Testis (tissue), 3 donors: ENCODE results near the gene LYSMD1. TPM values are rescaled to one million over a fixed set of nuclear protein-coding genes. Genes with fewer than 3 reads are reported as not detected.

Source experiments
- DNase-seq: peaks from one replicate; pipeline ENCODE4 v3.0.0-alpha.2; 2019
- H3K27ac ChIP-seq, 2 donors: fragments of 200-600 bp; sonication (generic); one replicate each; pipeline ENCODE4 v1.5.1; 2019
- H3K27me3 ChIP-seq: fragments of 200-600 bp; sonication (generic); one replicate; pipeline ENCODE4 v1.5.1; 2019
- H3K36me3 ChIP-seq: fragments of 200-600 bp; sonication (generic); one replicate; pipeline ENCODE4 v1.5.1; 2017; ENCODE audit warnings: low read depth; ENCODE audit errors: missing control alignments
- H3K4me1 ChIP-seq: fragments of 200-600 bp; sonication (generic); one replicate; pipeline ENCODE4 v1.5.1; 2019
- H3K4me3 ChIP-seq, 2 donors: fragments of 200-600 bp; sonication (generic); one replicate each; pipeline ENCODE4 v1.5.1; 2017 to 2019
- H3K9me3 ChIP-seq: fragments of 200-600 bp; sonication (generic); one replicate; pipeline ENCODE4 v1.5.1; 2017
- POLR2A ChIP-seq: fragments of 450-650 bp; IDR thresholded peaks from one replicate; pipeline ENCODE4 v1.6.1; 2017; ENCODE audit warnings: antibody characterized with exemption, mild to moderate bottlenecking, moderate library complexity
- WGBS, 2 donors: methylation state at CpG; one replicate each; pipeline ENCODE4 v1.1.5; 2018; 5-methylcytosine and 5-hydroxymethylcytosine counted together
- intact Hi-C: fragments of 100-400 bp; cut with DNase I; formaldehyde crosslinking; loops from one replicate; pipeline ENCODE4 v1.15.1; 2023; ENCODE audit warnings: low total_unique reads
- polyA plus RNA-seq: library from polyadenylated mRNA; stranded (reverse); fragments of 350-450 nt; fragmentation: Illumina TruSeq; extraction: RNeasy Lipid Tissue Mini Kit (QIAGEN cat#74804); gene quantifications from one replicate; pipeline ENCODE4 v1.2.3, GENCODE V29; 2014; ENCODE audit warnings: low read depth, low replicate concordance; ENCODE audit not compliant: insufficient read depth
- total RNA-seq, 2 donors: library from RNA; depleted of rRNA; stranded (reverse); fragments of >200 nt; gene quantifications; one replicate each; pipeline ENCODE4 v1.2.3, GENCODE V29; 2016
- TF ChIP-seq, protein P1 (sequence below), 3 experiments: fragments of 450-650 bp in 2 of 3; fragments of 200-600 bp in 1 of 3; sonication (generic) in 1 of 3; IDR thresholded peaks; one replicate each; pipeline ENCODE4 v1.5.1; 2016 to 2019; ENCODE audit warnings: antibody characterized with exemption in 3 of 3, mild to moderate bottlenecking in 2 of 3, moderate library complexity in 1 of 3

LYSMD1 gene
- total and polyA plus RNA-seq, 3 donors from 2014 or later, result 9.5 to 17.0 (median 14.9) TPM

DNA sequence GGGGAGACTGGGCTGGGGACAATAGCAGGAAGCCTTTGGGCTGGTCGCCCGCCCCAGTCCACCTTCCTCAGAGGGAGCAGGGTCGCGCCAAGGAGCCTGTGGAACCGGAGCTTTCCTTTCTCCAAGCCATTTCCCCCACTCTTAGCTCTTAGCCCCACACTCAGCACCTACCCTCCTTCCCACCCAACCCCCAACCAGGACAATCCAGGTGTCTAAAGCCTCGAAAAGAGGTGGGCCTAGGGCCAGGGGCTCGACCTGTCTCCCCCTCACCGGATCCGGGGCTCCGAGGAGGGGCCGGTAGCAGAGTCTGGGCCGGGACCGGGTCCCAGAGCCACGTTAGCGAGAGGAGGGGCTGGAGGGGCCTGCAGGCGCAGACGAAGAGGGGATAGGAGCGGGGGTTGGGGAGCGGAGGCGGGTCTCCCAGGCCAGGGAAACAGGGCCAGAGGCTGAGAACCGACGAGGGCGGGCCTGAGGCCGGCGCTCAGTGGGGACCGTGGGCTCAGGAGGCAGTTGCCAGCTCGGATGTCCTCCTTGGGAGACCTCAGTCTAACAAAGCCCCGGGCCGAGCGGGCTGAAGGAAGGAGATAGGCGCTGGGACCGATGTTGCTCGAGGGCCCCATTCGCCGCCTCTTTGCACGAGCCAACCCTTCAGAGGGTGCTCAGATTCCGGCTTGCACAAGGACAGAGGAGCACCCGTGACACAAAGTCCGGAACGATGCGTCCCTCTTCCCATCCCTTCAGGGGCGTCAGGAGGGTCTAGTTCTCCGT, 20.2 kb downstream of the LYSMD1 start:
- intact Hi-C loops, result no loop called here
- no peaks in the 10 kb centered on the region for H3K36me3 ChIP-seq
- H3K9me3 ChIP-seq, result no peaks in the 10 kb centered on the region
- WGBS, 2 donors, result 4 to 5% methylated on average over 17 to 43 of the region's 43 CpGs
- peak overlapping the region; percentile 86 to 93 for H3K4me3 ChIP-seq
- no peaks in the 10 kb centered on the region for H3K27me3 ChIP-seq
- DNase-seq, result peak; percentile 31
- H3K4me1 ChIP-seq, result peaks cover 46% of the 10 kb centered on the region
- H3K27ac ChIP-seq, result peak overlapping the region; percentile 66 to 83
- TF ChIP-seq, protein P1, sequence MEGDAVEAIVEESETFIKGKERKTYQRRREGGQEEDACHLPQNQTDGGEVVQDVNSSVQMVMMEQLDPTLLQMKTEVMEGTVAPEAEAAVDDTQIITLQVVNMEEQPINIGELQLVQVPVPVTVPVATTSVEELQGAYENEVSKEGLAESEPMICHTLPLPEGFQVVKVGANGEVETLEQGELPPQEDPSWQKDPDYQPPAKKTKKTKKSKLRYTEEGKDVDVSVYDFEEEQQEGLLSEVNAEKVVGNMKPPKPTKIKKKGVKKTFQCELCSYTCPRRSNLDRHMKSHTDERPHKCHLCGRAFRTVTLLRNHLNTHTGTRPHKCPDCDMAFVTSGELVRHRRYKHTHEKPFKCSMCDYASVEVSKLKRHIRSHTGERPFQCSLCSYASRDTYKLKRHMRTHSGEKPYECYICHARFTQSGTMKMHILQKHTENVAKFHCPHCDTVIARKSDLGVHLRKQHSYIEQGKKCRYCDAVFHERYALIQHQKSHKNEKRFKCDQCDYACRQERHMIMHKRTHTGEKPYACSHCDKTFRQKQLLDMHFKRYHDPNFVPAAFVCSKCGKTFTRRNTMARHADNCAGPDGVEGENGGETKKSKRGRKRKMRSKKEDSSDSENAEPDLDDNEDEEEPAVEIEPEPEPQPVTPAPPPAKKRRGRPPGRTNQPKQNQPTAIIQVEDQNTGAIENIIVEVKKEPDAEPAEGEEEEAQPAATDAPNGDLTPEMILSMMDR (IDR thresholded peaks at IDR 0.05), result no peak
- no peak for TF ChIP-seq POLR2A

DNA sequence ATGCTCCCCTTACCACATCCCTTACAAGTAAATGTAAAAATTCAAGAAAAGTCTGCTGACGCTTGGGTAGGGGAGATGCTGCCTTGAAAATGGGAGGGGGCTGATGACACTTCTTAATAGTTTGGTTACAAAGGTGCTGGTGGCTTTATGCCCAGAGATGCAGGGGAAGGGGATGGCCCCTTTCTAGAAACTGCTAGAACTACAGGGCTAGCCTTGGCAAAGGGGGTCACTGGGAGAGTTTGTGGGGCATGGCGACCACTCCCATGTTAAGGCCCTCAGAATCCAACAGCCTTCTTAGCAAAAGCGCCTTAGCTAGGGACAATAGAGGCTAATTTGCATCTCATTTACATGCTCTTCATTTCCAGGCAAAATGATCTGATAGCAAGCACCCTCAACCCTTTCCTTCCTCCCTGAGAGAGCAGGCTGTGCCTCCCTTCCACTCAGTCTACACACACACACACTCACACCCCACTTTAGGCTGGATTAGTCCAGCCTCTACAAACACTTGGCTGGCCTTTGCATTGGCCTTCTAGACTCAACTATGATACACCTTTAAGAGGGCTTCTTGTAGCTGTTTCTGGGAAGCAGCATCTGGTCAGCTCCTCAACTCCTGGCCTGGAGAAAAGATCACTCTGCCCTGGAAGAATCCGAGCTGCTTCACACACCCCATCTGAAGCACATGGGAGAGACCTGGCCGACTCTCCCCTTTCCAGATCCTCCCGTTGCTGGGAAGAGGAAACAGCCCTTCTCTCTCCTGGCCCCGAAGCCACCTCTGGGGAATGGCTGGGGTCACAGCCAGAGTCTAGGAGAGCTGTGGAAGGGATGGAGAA, 21.0 kb downstream of the LYSMD1 start:
- 32 to 38% methylated on average over 7 of the region's 7 CpGs for WGBS, 2 donors
- no peak for TF ChIP-seq POLR2A
- TF ChIP-seq, protein P1 (IDR thresholded peaks at IDR 0.05), result no peak
- no peaks in the 10 kb centered on the region for H3K36me3 ChIP-seq
- H3K4me1 ChIP-seq, result peaks cover 41% of the 10 kb centered on the region
- DNase-seq, result no peak
- peak overlapping the region; percentile 86 to 93 for H3K4me3 ChIP-seq
- intact Hi-C loops, result no loop called here
- no peaks in the 10 kb centered on the region for H3K9me3 ChIP-seq
- H3K27me3 ChIP-seq, result no peaks in the 10 kb centered on the region
- H3K27ac ChIP-seq, result peak overlapping the region; percentile 66 to 83

DNA sequence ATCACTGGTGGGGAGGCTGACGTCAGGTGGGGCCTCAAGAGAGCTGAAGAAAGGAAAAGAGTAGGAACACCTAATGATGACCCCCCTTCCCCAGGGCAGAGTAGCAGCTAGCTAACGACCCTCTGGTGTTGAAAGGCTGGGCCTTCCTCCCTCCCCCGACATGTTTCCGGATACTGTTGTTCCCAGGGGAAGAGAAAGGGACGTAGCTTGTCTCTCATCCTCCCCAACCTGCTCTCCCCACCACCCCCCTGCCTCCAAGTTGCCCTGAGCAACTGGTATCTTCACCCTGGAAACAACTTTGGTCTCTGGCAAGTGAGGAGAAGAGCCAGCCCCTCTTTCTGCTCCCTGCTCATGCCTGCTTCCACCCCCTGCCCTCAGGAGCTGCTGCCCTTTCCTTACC, 21.7 kb downstream of the LYSMD1 start:
- H3K27ac ChIP-seq, result peak overlapping the region; percentile 31 to 60
- H3K4me3 ChIP-seq, result peak overlapping the region in 1 of 2 donors; percentile 93
- DNase-seq, result no peak

DNA sequence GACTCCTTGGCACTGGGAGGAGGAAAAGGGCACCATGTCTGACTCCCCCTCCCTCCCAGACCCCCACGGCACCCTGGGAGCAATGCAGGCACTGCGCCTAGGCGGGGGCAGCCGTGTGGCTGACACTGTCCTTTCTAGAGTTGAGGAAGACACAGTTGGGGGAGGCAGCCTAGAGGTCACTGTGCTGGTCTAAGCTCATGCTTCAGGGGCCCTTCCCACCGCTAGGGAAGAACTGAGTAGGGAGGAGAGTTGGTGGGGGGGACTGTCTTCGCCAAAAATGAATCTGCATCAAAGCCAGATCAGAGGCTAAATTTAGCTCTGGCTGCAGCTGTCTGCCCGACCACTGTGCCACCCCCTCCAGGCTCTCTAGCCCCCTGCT, 22.7 kb downstream of the LYSMD1 start:
- DNase-seq, result no peak
- Histone ChIP-seq H3K9me3 (no peaks in the 10 kb centered on the region), H3K27ac (no peak overlapping the region), H3K27me3 (no peaks in the 10 kb centered on the region), H3K4me3 (no peak overlapping the region), H3K36me3 (no peaks in the 10 kb centered on the region), H3K4me1 (peaks cover 34% of the 10 kb centered on the region)
- 68 to 70% methylated on average over 7 of the region's 7 CpGs for WGBS, 2 donors
- no peak for TF ChIP-seq POLR2A
- TF ChIP-seq, protein P1 (IDR thresholded peaks at IDR 0.05), result no peak
- intact Hi-C loops, result no loop called here

More for the DNA sequence above, 21.7 kb downstream of the LYSMD1 start:
- no peaks in the 10 kb centered on the region for H3K36me3 ChIP-seq
- H3K27me3 ChIP-seq, result no peaks in the 10 kb centered on the region
- TF ChIP-seq POLR2A, result no peak
- TF ChIP-seq, protein P1 (IDR thresholded peaks at IDR 0.05), result no peak
- peaks cover 36% of the 10 kb centered on the region for H3K4me1 ChIP-seq
- WGBS, 2 donors, result 52 to 60% methylated on average over 5 of the region's 5 CpGs
- intact Hi-C loops, result no loop called here
- no peaks in the 10 kb centered on the region for H3K9me3 ChIP-seq
